ENCODE data around the gene TSKU.
A peak's percentile ranks its signal among the peaks of the same experiment; 100 is the strongest.
"Not testable (repeated sequence)": the region's sequence is repeated elsewhere in the genome, so short reads cannot be mapped to it uniquely, and the experiment has no call there.

Gene TSKU

GRCh38 chr11:76803811-76804600 is 20.9 kb downstream of the TSKU start:
- DNase-seq, result no peak

DNA sequence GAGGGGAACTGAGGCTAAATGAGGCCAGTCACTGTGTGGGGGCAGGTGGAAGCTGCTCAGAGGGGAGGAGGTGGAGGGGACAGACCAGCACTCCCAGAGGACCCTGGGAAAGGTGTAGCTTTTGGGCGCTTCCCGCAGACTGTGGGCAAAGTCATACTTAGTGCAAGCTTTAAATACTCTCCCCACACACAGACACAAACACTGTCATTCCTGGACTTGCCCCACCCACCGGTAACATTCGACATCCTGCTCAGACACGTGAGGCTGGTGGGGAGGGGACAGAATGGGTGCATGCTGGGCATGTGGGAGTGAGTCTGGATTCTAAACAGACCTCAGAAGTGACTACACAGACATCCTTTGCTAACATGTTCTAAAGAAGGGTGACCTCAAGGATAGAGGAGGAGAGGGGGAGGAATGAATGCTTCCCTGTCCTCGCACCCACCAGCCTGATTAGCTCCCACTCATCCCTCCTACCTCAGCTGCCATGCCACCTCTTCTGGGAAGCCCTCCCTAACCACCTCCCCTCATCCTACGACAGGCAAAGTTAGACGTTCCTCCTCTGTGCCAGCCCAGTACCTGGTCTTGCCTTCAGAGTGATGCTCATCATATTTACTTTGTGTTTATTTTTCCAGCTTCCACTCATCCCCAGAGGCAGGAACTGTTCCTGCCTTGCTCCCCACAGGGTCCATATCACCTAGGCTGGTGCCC is 22.2 kb downstream of the TSKU start:
- no peak for DNase-seq

- no peak for DNase-seq
These were observed 23.0 kb downstream of the TSKU start for GRCh38 chr11:76806131-76806530.

GRCh38 chr11:76806608-76807205 is 23.6 kb downstream of the TSKU start:
- no peak for DNase-seq

DNA sequence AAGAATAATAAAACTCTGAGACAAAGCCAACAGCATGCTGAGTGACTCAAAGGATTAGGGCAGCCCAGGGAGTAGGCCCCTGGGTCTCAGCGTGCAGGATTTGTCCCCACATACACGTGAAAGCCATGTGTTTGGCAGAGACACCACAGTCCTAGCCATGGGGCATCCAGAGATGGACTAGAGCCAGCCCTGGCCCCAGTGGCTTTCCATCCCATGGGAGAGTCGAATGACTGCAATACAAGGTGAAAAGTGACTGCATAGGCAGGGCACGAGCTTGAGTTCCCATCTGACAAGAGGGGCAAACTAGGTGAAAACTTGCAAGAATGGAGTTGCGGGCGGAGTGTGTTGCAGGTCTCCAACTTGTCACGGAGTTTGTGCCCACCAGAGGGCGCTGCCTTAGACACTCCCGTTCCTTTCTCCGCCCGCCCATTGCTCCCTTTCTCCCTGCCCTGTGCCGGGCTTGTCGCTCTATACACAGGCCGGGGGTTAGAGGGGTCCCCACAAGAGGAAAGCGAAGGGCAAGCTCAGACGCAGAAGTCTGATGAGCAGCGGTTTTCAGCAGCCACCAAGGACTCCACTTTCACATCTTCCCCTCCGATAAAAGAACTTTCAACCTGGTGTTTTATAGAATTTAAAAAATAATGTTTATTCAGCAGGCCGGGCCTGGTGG is 24.2 kb downstream of the TSKU start:
- peak; percentile 80 for DNase-seq

DNA sequence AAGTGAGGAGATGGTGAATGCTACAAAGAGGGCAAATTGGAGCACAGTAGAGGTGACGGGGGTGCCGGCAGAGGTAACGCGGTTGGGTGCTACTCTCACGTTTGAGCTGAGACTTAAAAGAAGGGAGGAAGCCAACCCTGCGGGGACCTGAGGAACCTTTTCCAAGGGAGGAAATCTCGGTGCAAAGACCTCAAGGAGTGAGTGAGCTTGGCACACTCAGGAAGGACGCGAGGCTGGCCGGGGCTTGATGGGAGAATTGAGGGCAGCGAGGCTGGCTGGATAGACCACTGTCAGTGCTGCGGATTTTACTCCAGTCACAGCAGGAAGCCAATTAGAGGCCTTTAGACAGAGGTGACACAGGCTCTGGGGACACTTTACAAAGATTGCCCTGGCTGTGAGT is 25.0 kb downstream of the TSKU start:
- DNase-seq, result no peak

DNA sequence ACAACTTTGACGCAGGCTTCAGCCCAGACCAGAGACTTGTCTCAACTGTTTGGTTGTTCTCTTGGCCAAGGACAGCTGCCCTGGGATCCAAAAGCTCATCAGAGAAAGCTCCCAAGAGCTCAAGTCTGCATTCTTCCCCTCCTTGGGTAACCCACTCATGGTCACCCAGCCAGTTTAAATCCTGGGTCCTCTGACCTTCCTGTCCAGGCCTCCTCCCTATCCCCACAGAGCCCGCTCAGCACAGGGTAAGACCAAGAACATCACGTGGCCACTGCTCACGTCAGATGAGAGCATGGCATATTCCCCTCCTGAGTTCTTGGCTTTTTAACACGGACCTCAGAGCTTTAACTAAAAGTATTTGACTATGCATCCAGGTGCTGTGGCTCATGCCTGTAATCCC is 25.8 kb downstream of the TSKU start:
- DNase-seq, result no peak

- no peak for DNase-seq
These were observed 27.1 kb downstream of the TSKU start for GRCh38 chr11:76810151-76810853.

DNA sequence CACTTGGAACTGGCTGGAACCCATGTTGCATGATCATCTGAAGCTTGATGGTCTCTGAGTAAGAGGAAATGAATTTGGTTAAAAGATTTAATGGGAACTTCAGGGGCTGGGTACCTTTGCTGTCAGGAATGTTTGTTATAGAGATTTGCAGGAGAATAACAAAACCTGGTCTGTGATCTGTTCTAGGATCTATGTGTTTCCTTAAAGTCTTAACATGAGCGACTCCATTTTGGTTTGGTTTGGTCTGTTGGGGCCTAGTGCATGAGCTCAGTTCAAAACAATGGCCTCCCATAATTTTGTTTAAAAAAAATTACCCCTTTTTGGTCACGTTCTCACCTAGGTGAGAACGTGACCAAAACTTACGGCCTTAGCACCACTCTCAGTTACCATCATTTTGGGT is 28.1 kb downstream of the TSKU start:
- DNase-seq, result no peak

- no peak for DNase-seq
These were observed 31.3 kb downstream of the TSKU start for GRCh38 chr11:76814414-76814813.

- not testable (repeated sequence) for DNase-seq
These were observed 32.5 kb downstream of the TSKU start for GRCh38 chr11:76815678-76816077.

- DNase-seq, result no peak
These were observed 37.0 kb downstream of the TSKU start for GRCh38 chr11:76820184-76820566.

DNA sequence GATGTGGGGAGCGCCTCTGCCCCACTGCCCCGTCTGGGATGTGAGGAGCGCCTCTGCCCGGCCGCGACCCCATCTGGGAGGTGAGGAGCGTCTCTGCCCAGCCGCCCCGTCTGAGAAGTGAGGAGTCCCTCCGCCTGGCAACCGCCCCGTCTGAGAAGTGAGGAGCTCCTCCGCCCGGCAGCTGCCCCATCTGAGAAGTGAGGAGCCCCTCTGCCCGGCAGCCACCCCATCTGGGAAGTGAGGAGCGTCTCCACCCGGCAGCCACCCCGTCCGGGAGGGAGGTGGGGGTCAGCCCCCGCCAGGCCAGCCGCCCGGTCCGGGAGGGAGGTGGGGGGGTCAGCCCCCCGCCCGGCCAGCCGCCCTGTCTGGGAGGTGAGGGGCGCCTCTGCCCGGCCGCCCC is 38.2 kb downstream of the TSKU start:
- not testable (repeated sequence) for DNase-seq

DNA sequence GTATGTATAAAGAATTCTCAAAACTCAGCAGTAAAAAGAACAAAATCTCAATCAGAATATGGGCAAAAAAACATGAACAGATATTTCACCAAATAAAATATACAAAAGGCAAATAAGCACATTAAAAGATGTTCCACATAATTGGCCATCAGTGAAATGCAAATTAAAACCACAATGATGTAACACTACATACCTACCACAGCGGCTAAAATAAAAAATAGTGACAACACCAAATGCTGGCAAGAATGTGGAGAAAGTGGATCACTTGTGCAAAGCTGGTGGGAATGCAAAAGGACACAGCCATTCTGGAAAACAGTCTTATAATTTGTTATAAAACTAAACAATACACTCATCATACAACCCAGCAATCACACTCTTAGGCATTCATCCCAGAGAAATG is 39.2 kb downstream of the TSKU start:
- no peak for DNase-seq

GRCh38 chr11:76823481-76824028 is 40.4 kb downstream of the TSKU start:
- peak; percentile 74 for DNase-seq

- no peak for DNase-seq
These were observed 41.2 kb downstream of the TSKU start for GRCh38 chr11:76824083-76824939.

DNA sequence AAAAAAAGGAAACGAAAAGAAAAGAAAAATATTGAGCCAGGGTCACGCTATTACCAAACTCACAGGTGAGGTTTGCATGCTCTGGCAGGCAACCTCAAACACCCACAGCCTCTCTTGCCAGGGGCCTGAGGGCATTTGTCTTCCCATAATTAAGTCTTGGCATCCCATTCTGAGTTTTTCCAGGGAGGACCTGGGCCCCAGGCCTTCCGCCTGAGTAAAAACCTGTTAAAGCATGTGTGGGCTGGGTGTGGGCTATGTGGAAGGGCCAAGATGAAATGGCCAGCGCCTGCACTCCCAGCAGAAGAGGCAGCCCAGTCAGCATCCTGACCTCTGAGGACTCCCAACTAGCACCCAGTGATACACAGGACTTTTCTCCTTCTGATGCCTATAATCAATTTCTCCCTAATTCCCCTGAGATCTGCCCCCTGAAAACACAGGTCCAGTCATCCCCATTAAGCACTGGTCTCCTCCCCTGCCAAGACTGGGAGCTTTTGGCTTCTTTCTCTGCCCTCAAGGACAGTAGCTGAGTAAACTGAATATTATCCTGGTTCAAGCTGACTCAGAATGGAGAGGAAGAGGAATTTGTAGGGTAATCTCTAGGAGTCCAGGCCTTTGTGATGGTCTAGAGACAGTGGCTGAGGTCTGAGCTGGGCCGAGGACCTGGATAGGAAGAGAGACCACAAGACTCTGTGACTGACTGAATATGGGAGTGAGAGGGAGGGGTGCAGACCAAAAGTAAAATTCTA is 42.0 kb downstream of the TSKU start:
- DNase-seq, result no peak

- no peak for DNase-seq
These were observed 42.7 kb downstream of the TSKU start for GRCh38 chr11:76825726-76826396.

- not testable (repeated sequence) for DNase-seq
These were observed 43.4 kb downstream of the TSKU start for GRCh38 chr11:76826508-76826907.

DNA sequence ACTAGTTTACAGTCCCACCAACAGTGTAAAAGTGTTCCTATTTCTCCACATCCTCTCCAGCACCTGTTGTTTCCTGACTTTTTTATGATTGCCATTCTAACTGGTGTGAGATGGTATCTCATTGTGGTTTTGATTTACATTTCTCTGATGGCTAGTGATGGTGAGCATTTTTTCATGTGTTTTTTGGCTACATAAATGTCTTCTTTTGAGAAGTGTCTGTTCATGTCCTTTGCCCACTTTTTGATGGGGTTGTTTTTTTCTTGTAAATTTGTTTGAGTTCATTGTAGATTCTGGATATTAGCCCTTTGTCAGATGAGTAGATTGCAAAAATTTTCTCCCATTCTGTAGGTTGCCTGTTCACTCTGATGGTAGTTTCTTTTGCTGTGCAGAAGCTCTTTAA is 43.8 kb downstream of the TSKU start:
- DNase-seq, result not testable (repeated sequence)

Measured in amniotic stem cell (primary cell).